Nephron progenitor cell (in vitro differentiated cells): Measurements from ENCODE around the gene KDM7A.
A peak's percentile ranks its signal among the peaks of the same experiment; 100 is the strongest.

Experiments used
- DNase-seq: peaks from one replicate; pipeline ENCODE4 v3.0.0; 2021
- H3K27ac Mint-ChIP-seq: 2 replicates; pipeline ENCODE4 v1.8.0; 2021; ENCODE audit warnings: mild to moderate bottlenecking, moderate library complexity, mixed read lengths
- H3K27me3 Mint-ChIP-seq: 2 replicates; pipeline ENCODE4 v1.8.0; 2021; ENCODE audit warnings: mild to moderate bottlenecking, low read depth, mixed read lengths; ENCODE audit not compliant: poor library complexity
- H3K36me3 Mint-ChIP-seq: 2 replicates; pipeline ENCODE4 v1.8.0; 2021; ENCODE audit warnings: low read depth, mixed read lengths
- H3K4me1 Mint-ChIP-seq: 2 replicates; pipeline ENCODE4 v1.8.0; 2021; ENCODE audit warnings: mixed read lengths
- H3K4me3 Mint-ChIP-seq: 2 replicates; pipeline ENCODE4 v1.8.0; 2021; ENCODE audit warnings: mild to moderate bottlenecking, moderate library complexity, mixed read lengths
- H3K9me3 Mint-ChIP-seq: 2 replicates; pipeline ENCODE4 v1.8.0; 2021; ENCODE audit warnings: mild to moderate bottlenecking, moderate library complexity, mixed read lengths
- CTCF ChIP-seq: fragments of 200-600 bp; sonication (generic); IDR thresholded peaks from 2 replicates; pipeline ENCODE4 v1.5.0; 2021; ENCODE audit warnings: antibody characterized with exemption

Gene KDM7A

GRCh38 chr7:140196361-140197217 is 19.8 kb upstream of the KDM7A start:
- DNase-seq = no peak
- Mint-ChIP-seq H3K36me3 (no peaks in the 10 kb centered on the region), H3K27me3 (peaks cover 6% of the 10 kb centered on the region), H3K27ac (no peak overlapping the region), H3K4me1 (peaks cover 5% of the 10 kb centered on the region), H3K9me3 (peaks cover 11% of the 10 kb centered on the region), H3K4me3 (no peak overlapping the region)
- no peak for TF ChIP-seq CTCF

GRCh38 chr7:140195859-140196258 is 19.1 kb upstream of the KDM7A start:
- Mint-ChIP-seq H3K4me1 (peaks cover 5% of the 10 kb centered on the region), H3K9me3 (peaks cover 11% of the 10 kb centered on the region), H3K27ac (peak overlapping the region; percentile 12), H3K27me3 (peaks cover 4% of the 10 kb centered on the region), H3K36me3 (no peaks in the 10 kb centered on the region), H3K4me3 (no peak overlapping the region)
- no peak for TF ChIP-seq CTCF
- no peak for DNase-seq

GRCh38 chr7:140192620-140193019 is 15.8 kb upstream of the KDM7A start:
- Mint-ChIP-seq H3K27ac (peak overlapping the region; percentile 78), H3K27me3 (peaks cover 7% of the 10 kb centered on the region), H3K4me3 (no peak overlapping the region), H3K9me3 (peaks cover 10% of the 10 kb centered on the region), H3K36me3 (no peaks in the 10 kb centered on the region), H3K4me1 (peaks cover 15% of the 10 kb centered on the region)
- no peak for TF ChIP-seq CTCF
- no peak for DNase-seq

- Mint-ChIP-seq H3K4me1 (peaks cover 14% of the 10 kb centered on the region), H3K4me3 (no peak overlapping the region), H3K36me3 (no peaks in the 10 kb centered on the region), H3K9me3 (peaks cover 6% of the 10 kb centered on the region), H3K27me3 (peaks cover 7% of the 10 kb centered on the region), H3K27ac (peak overlapping the region; percentile 78)
- TF ChIP-seq CTCF = no peak
- no peak for DNase-seq
Observed at GRCh38 chr7:140192176-140192575, 15.4 kb upstream of the KDM7A start.

GRCh38 chr7:140190588-140190987 is 13.8 kb upstream of the KDM7A start:
- Mint-ChIP-seq H3K9me3 (peaks cover 2% of the 10 kb centered on the region), H3K4me1 (peaks cover 10% of the 10 kb centered on the region)
- no peak for TF ChIP-seq CTCF

GRCh38 chr7:140189917-140190316 is 13.1 kb upstream of the KDM7A start:
- H3K27me3 Mint-ChIP-seq = peaks cover 4% of the 10 kb centered on the region
- H3K4me3 Mint-ChIP-seq = no peak overlapping the region
- no peak for DNase-seq
- H3K4me1 Mint-ChIP-seq = peaks cover 10% of the 10 kb centered on the region
- no peaks in the 10 kb centered on the region for H3K9me3 Mint-ChIP-seq
- no peak overlapping the region for H3K27ac Mint-ChIP-seq
- no peak for TF ChIP-seq CTCF
- no peaks in the 10 kb centered on the region for H3K36me3 Mint-ChIP-seq

More at GRCh38 chr7:140190588-140190987, 13.8 kb upstream of the KDM7A start:
- H3K36me3 Mint-ChIP-seq = no peaks in the 10 kb centered on the region
- no peak for DNase-seq
- peaks cover 7% of the 10 kb centered on the region for H3K27me3 Mint-ChIP-seq
- no peak overlapping the region for H3K27ac Mint-ChIP-seq
- H3K4me3 Mint-ChIP-seq = no peak overlapping the region
